ENCODE measurements around the gene CCDC12. TPM values are rescaled to one million over a fixed set of nuclear protein-coding genes. Genes with fewer than 3 reads are reported as not detected.
A peak's percentile ranks its signal among the peaks of the same experiment; 100 is the strongest.

Gene CCDC12
- total RNA-seq, 1 donor from 2014 or later: 36.3 TPM

- H3K4me3 Mint-ChIP-seq (ENCODE audit: unreplicated experiment): no peak overlapping the region
- H3K27ac Mint-ChIP-seq (ENCODE audit: unreplicated experiment): no peak overlapping the region
- no peak for DNase-seq (ENCODE audit: low spot score)
Measured at GRCh38 chr3:46989146-46989810, 12.7 kb upstream of the CCDC12 start.

DNA sequence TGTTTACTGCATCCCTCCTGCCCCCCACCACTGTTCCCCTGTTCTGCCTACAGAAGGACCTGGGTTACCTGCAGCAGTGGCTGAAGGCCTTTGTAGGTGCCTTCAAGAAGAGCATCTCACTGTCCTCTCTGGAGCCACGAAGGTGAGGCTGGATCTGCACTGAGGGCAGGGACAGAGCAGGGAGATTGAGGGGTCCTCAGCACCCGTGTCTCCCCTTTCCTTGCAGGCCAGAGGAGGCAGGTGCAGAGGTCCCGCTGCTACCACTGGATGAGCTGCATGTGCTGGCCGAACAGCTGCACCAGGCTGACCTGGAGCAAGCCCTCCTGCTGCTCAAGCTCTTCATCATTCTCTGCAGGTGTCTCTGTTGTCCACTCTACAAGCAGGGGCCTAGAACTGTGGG is 12.1 kb upstream of the CCDC12 start:
- TF ChIP-seq CTCF (IDR thresholded peaks at IDR 0.05; ENCODE audit: unreplicated experiment): no peak
- Mint-ChIP-seq H3K27ac (ENCODE audit: unreplicated experiment) (no peak overlapping the region), H3K9me3 (ENCODE audit: unreplicated experiment) (no peaks in the 10 kb centered on the region), H3K4me1 (ENCODE audit: unreplicated experiment) (peaks cover 41% of the 10 kb centered on the region), H3K4me3 (ENCODE audit: unreplicated experiment) (no peak overlapping the region), H3K36me3 (ENCODE audit: low read depth, unreplicated experiment) (peaks cover 16% of the 10 kb centered on the region), H3K27me3 (ENCODE audit: unreplicated experiment) (peaks cover 5% of the 10 kb centered on the region)
- no peak for DNase-seq (ENCODE audit: low spot score)

More at GRCh38 chr3:46989146-46989810, 12.7 kb upstream of the CCDC12 start:
- no peaks in the 10 kb centered on the region for H3K9me3 Mint-ChIP-seq (ENCODE audit: unreplicated experiment)
- peaks cover 41% of the 10 kb centered on the region for H3K4me1 Mint-ChIP-seq (ENCODE audit: unreplicated experiment)
- peaks cover 5% of the 10 kb centered on the region for H3K27me3 Mint-ChIP-seq (ENCODE audit: unreplicated experiment)
- no peak for TF ChIP-seq CTCF (IDR thresholded peaks at IDR 0.05; ENCODE audit: unreplicated experiment)
- peaks cover 18% of the 10 kb centered on the region for H3K36me3 Mint-ChIP-seq (ENCODE audit: low read depth, unreplicated experiment)

GRCh38 chr3:46987743-46988401 is 11.3 kb upstream of the CCDC12 start:
- peaks cover 16% of the 10 kb centered on the region for H3K36me3 Mint-ChIP-seq (ENCODE audit: low read depth, unreplicated experiment)
- H3K4me3 Mint-ChIP-seq (ENCODE audit: unreplicated experiment): no peak overlapping the region
- peaks cover 42% of the 10 kb centered on the region for H3K4me1 Mint-ChIP-seq (ENCODE audit: unreplicated experiment)
- DNase-seq (ENCODE audit: low spot score): peak; percentile 64
- no peak for TF ChIP-seq CTCF (IDR thresholded peaks at IDR 0.05; ENCODE audit: unreplicated experiment)
- no peaks in the 10 kb centered on the region for H3K9me3 Mint-ChIP-seq (ENCODE audit: unreplicated experiment)
- H3K27ac Mint-ChIP-seq (ENCODE audit: unreplicated experiment): peak overlapping the region; percentile 80
- peaks cover 5% of the 10 kb centered on the region for H3K27me3 Mint-ChIP-seq (ENCODE audit: unreplicated experiment)

DNA sequence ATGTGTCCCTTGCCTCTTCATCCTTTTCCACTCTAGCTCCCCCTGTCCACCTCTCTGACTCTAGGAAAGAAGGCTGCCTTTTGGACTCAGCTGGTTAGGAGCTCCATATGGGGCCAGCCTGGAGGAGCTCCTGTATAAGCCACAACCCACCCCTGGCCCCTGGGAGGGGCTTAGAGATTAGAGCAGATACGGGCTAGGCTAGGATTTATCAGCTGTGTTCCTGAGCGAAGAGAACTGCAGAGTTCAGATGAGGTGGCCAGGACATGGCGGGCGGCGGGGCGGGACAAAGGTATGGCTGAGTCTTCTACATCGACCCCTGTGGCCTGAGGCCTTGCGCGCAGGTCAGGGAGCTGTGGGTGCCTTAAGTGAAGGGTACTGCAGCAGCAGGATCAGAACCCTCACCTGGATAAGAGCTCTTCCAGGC is 10.8 kb upstream of the CCDC12 start:
- DNase-seq (ENCODE audit: low spot score): no peak
- no peaks in the 10 kb centered on the region for H3K9me3 Mint-ChIP-seq (ENCODE audit: unreplicated experiment)
- peaks cover 13% of the 10 kb centered on the region for H3K36me3 Mint-ChIP-seq (ENCODE audit: low read depth, unreplicated experiment)
- H3K4me1 Mint-ChIP-seq (ENCODE audit: unreplicated experiment): peaks cover 47% of the 10 kb centered on the region
- TF ChIP-seq CTCF (IDR thresholded peaks at IDR 0.05; ENCODE audit: unreplicated experiment): no peak
- H3K27me3 Mint-ChIP-seq (ENCODE audit: unreplicated experiment): peaks cover 9% of the 10 kb centered on the region
- H3K27ac Mint-ChIP-seq (ENCODE audit: unreplicated experiment): peak overlapping the region; percentile 24
- H3K4me3 Mint-ChIP-seq (ENCODE audit: unreplicated experiment): no peak overlapping the region

DNA sequence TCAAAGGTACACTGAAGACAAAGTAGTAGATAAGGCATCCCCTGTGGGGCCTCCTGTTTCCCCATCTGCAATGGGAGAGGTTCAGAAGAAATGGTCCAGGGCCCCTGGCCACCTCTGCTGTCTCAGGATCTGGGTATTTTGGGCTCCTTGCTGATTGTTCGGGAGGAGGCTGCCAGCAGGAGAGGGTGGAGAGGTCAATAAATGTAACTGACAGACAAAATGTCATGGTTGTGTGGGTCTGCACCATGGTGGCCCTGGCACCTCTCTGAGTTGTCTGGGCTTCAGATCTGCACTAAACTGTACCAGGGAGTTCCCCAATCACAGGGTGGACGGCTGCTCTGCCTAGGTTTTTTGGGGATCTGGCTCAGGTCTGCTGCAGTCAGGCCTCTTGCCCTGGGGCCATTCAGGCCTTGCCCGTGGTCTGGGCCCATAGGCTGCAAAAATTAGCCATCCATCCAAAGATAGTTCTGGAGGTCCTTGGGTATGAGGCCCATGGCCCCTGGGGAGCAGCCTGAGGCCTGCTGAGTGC is 10.3 kb upstream of the CCDC12 start:
- peaks cover 12% of the 10 kb centered on the region for H3K36me3 Mint-ChIP-seq (ENCODE audit: low read depth, unreplicated experiment)
- peaks cover 8% of the 10 kb centered on the region for H3K27me3 Mint-ChIP-seq (ENCODE audit: unreplicated experiment)
- no peak for TF ChIP-seq CTCF (IDR thresholded peaks at IDR 0.05; ENCODE audit: unreplicated experiment)
- no peak for DNase-seq (ENCODE audit: low spot score)
- H3K27ac Mint-ChIP-seq (ENCODE audit: unreplicated experiment): peak overlapping the region; percentile 22
- peaks cover 50% of the 10 kb centered on the region for H3K4me1 Mint-ChIP-seq (ENCODE audit: unreplicated experiment)
- H3K4me3 Mint-ChIP-seq (ENCODE audit: unreplicated experiment): peak overlapping the region; percentile 7
- H3K9me3 Mint-ChIP-seq (ENCODE audit: unreplicated experiment): no peaks in the 10 kb centered on the region
